Common myeloid progenitor, CD34-positive (primary cell): ENCODE results near the gene PDE4B.

Experiments
- CTCF ChIA-PET: fragments of 350-600 bp; sonication (Branson Sonifier 250); formaldehyde crosslinking; loops from one replicate; lab custom pipeline; 2021; ENCODE audit warnings: antibody characterized with exemption; lab: Charles Lee
- POLR2A ChIA-PET: fragments of 350-600 bp; sonication (Branson Sonifier 250); formaldehyde crosslinking; loops from one replicate; lab custom pipeline; 2021; ENCODE audit warnings: antibody characterized with exemption; lab: Charles Lee
- DNase-seq, 3 donors: peaks; one replicate each; pipeline versions ENCODE4 v3.0.0 to v3.0.0-alpha.2; 2013
- H3K27ac ChIP-seq, 2 experiments: 1 replicate in 1 of 2; 2 replicates in 1 of 2; pipeline ENCODE4 v1.7.0; 2013; ENCODE audit warnings: inconsistent platforms in 2 of 2, low read length in 2 of 2, mild to moderate bottlenecking in 2 of 2, low read depth in 1 of 2, moderate library complexity in 1 of 2; ENCODE audit not compliant: severe bottlenecking in 2 of 2, insufficient read depth in 1 of 2, poor library complexity in 1 of 2
- H3K27me3 ChIP-seq, 5 experiments: replicated peaks in 2 of 5; 1 replicate in 3 of 5; 2 replicates in 2 of 5; pipeline versions ENCODE4 v1.6.1 to v1.7.0; 2013; ENCODE audit warnings: low read length in 4 of 5, mild to moderate bottlenecking in 2 of 5, moderate library complexity in 2 of 5, inconsistent platforms in 1 of 5; ENCODE audit not compliant: insufficient read depth in 5 of 5, control insufficient read depth in 4 of 5
- H3K36me3 ChIP-seq, 4 experiments: 1 replicate in 2 of 4; 2 replicates in 2 of 4; pipeline versions ENCODE4 v1.6.1 to v1.7.0; 2013; ENCODE audit warnings: low read length in 3 of 4, control low read depth in 1 of 4, mild to moderate bottlenecking in 1 of 4; ENCODE audit not compliant: control insufficient read depth in 4 of 4, insufficient read depth in 4 of 4
- H3K4me1 ChIP-seq, 4 experiments: 1 replicate in 3 of 4; 2 replicates in 1 of 4; pipeline versions ENCODE4 v1.6.1 to v1.7.1; 2013; ENCODE audit warnings: low read length in 3 of 4, mild to moderate bottlenecking in 3 of 4, control low read depth in 1 of 4, inconsistent platforms in 1 of 4, moderate library complexity in 1 of 4; ENCODE audit not compliant: control insufficient read depth in 4 of 4, insufficient read depth in 4 of 4; ENCODE audit errors: control extremely low read depth in 1 of 4
- H3K4me3 ChIP-seq, 7 experiments: 1 replicate in 4 of 7; 2 replicates in 3 of 7; pipeline versions ENCODE4 v1.5.1 to v1.7.0; 2013; ENCODE audit warnings: mild to moderate bottlenecking in 7 of 7, low read length in 6 of 7, moderate library complexity in 6 of 7, inconsistent platforms in 2 of 7, low read depth in 2 of 7, control low read depth in 1 of 7; ENCODE audit not compliant: insufficient read depth in 4 of 7, control insufficient read depth in 1 of 7; ENCODE audit errors: extremely low read depth in 1 of 7
- H3K9me3 ChIP-seq, 5 experiments: 1 replicate in 4 of 5; 2 replicates in 1 of 5; pipeline versions ENCODE4 v1.6.1 to v1.7.1; 2013; ENCODE audit warnings: low read length in 4 of 5, mild to moderate bottlenecking in 2 of 5, inconsistent platforms in 1 of 5, low read depth in 1 of 5, moderate library complexity in 1 of 5; ENCODE audit not compliant: control insufficient read depth in 4 of 5, insufficient read depth in 2 of 5; ENCODE audit errors: control extremely low read depth in 1 of 5
- WGBS: methylation state at CpG from one replicate; pipeline ENCODE4 v1.1.5; 2013; ENCODE audit not compliant: insufficient coverage; 5-methylcytosine and 5-hydroxymethylcytosine counted together

The PDE4B gene

DNA sequence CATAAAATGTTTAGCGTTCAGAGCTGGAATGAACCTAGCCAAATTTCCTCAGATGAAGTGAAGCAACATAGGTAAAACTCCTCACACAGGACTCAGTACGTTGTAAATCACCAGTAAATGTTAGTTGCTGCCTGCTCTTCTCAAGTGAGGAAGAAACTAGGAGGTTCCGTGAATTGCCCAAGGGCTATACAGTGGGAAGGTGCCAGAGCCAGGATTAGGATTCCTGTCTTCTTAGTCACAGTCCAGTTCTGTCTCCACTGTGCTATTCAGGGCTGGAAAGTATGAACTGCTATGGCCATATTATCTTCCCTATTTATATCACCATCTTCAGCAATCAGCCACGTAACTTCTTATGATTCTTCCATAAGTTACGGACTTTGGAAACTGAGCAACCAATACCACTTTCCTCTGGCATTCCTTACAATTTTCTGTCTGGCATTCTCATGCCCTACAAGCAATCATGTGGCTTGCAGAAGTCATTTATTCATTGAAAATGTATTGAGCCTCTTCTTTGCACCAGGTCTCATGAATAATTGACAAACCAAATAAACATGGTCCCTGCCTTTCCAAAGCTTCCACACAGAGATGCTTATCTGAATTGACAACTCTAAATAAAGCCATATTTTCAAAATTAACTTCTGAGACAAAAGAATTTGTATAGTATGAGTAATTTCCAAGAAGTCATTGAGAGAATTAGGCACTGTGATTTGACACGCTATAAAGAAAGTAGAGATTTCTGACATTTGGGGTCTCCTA lies 469.7 kb downstream of the PDE4B start:
- 90% methylated on average over 6 of the region's 6 CpGs for WGBS
- Histone ChIP-seq H3K4me1 (peaks cover 0 to 15% (median 4%) of the 10 kb centered on the region in 4 experiments), H3K27ac (no peak overlapping the region), H3K27me3 (no peaks in the 10 kb centered on the region), H3K4me3 (no peak overlapping the region), H3K36me3 (no peaks in the 10 kb centered on the region), H3K9me3 (no peaks in the 10 kb centered on the region)
- CTCF ChIA-PET, result interaction anchor here (0.9 to 1.0 kb wide), 2 partner anchors 85 to 184 kb away, joined by 3 read pairs; no protein-coding TSS in a partner anchor
- no peak for DNase-seq
- POLR2A ChIA-PET, result no interaction called here

DNA sequence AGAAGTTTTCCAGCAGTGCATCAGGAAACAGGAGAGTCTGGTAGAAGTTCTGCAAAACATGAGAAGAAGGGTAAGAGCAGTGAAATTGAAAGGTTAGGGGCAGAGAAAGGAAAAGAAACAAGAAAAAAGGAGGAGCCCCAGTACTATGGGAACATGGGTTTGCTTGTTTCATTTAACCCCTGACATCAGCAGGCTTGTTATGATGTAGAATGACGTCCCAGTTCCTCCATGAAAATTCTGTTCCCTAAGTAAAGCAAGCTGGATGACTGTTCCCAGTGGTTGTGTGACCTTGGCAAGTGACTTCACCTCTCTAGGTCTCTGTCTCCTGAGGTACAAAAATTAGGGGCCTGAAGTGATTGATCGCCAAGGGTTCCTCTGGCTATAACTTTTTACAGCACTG lies 472.6 kb downstream of the PDE4B start:
- 100% methylated on average over 2 of the region's 2 CpGs for WGBS
- POLR2A ChIA-PET, result no interaction called here

DNA sequence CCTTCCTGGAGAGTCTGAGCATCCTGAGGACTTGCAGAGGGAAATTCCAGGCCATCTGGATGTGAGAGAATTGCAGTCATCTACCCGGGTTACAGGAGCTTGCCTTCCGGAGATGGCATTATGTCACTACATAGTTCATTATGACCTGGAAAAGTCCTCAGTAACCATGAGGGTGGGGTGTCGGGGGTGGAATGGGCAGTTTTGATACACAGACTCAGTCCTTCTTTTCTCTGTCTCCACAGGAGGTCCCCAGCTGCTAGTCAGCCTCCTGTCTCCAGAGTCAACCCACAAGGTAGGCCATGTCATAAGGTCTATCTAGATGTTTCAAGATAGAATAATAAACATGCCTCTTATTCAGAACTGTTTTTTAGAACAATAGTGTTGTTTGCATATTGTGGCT lies 473.1 kb downstream of the PDE4B start:
- Histone ChIP-seq H3K9me3 (no peaks in the 10 kb centered on the region), H3K4me3 (no peak overlapping the region), H3K36me3 (no peaks in the 10 kb centered on the region), H3K27ac (no peak overlapping the region), H3K4me1 (peaks cover 0 to 12% (median 5%) of the 10 kb centered on the region in 4 experiments), H3K27me3 (no peaks in the 10 kb centered on the region)
- DNase-seq, result no peak
- 93% methylated on average over 3 of the region's 3 CpGs for WGBS
- CTCF ChIA-PET, result interaction anchor here (2.0 to 3.1 kb wide), 6 partner anchors 12 to 181 kb away, joined by 4 to 12 read pairs (median 6); no protein-coding TSS in a partner anchor
- POLR2A ChIA-PET, result no interaction called here

More for the DNA sequence above, 472.6 kb downstream of the PDE4B start:
- Histone ChIP-seq H3K27ac (no peak overlapping the region), H3K4me1 (peaks cover 0 to 15% (median 5%) of the 10 kb centered on the region in 4 experiments), H3K36me3 (no peaks in the 10 kb centered on the region), H3K27me3 (no peaks in the 10 kb centered on the region), H3K9me3 (no peaks in the 10 kb centered on the region), H3K4me3 (no peak overlapping the region)
- CTCF ChIA-PET, result interaction anchor here (1.0 to 3.1 kb wide), 7 partner anchors 11 to 181 kb away, joined by 3 to 12 read pairs (median 6); no protein-coding TSS in a partner anchor
- no peak for DNase-seq

DNA sequence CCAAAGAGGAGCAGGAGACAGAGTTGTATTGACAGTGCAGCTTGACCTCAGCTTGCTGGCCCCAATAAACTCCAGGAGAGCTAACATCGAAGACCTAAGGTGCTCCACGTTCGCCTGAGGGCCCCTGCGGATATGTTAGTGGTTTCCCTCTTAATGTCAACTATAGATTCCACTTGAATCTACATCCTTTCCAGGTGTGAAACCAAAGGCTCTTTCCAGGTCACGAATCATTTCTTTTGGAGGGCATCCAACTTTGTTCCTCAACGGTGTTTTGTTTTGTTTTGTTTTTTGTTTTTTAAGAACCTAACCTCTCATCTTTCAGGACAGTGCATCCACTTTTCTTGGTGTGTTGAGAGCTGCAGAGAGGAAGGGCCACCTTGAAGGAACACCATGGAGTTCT lies 473.7 kb downstream of the PDE4B start:
- H3K36me3 ChIP-seq, result no peaks in the 10 kb centered on the region
- H3K27me3 ChIP-seq, result no peaks in the 10 kb centered on the region
- ChIA-PET POLR2A (no interaction called here), CTCF (interaction anchor here (2.1 to 3.1 kb wide), 2 partner anchors 178 to 180 kb away, joined by 4 to 12 read pairs; no protein-coding TSS in a partner anchor)
- H3K27ac ChIP-seq, result no peak overlapping the region
- H3K4me1 ChIP-seq, result peaks cover 0 to 9% (median 6%) of the 10 kb centered on the region in 4 experiments
- no peak for DNase-seq
- H3K9me3 ChIP-seq, result no peaks in the 10 kb centered on the region
- WGBS, result 54% methylated on average over 4 of the region's 6 CpGs
- no peak overlapping the region for H3K4me3 ChIP-seq

DNA sequence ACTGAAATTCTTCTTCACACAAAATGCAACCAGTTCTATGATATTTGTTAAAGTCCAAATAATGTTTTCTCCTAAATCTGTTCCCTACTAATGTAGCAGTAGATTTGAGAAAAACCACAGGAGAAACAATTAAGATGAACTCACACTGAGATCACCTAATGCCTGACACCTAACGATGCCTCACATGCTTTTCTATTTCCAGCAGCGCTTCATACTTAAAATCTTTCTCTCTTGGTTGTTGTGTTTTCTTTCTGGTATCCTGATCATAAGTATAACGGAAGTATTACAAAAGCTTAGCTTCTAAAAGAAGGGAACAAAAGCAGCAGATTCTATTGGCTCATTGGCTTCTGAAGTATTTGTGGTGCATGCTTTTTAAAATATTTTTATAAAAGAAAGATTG lies 474.1 kb downstream of the PDE4B start:
- Histone ChIP-seq H3K27ac (no peak overlapping the region), H3K4me3 (no peak overlapping the region), H3K9me3 (no peaks in the 10 kb centered on the region), H3K4me1 (peaks cover 0 to 9% (median 7%) of the 10 kb centered on the region in 4 experiments), H3K36me3 (no peaks in the 10 kb centered on the region), H3K27me3 (no peaks in the 10 kb centered on the region)
- ChIA-PET POLR2A (no interaction called here), CTCF (interaction anchor here (2.1 kb wide), 1 partner anchor 178 kb away, joined by 4 read pairs; no protein-coding TSS in a partner anchor)
- WGBS, result 93% methylated on average over 3 of the region's 3 CpGs
- DNase-seq, result no peak

DNA sequence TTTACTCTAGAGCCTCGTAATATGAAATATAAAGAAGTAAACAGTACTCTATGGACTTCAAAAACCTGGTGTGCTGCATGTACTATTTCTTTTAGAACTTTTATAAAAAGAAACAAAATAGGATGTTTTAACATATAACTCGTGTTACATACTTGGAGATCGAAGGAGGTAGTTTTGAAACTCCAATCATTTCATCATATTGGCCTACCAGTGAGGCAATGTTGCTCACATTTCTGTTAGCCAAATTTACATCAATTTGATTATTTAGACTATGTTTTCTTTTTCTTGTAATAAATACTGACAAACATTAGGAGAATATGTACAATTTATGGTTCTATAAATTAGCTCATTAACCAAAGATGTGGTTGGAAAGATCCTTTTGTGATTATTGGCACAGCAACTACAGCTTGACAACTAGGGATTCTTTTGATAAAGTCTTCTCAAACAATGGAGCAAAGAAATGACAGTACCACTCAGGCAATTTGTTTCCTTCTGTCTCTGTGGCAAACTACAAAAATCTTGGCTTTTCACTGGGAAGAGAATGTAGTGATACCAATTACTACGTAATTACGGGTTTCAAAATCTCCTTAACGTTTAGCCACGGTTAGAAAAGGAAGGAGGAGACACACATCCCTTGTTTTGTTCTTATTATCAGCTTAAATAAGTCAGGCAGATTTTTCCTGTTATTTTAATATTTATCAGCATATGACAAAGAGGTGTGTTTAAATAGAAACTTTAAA lies 474.7 kb downstream of the PDE4B start:
- Histone ChIP-seq H3K27me3 (no peaks in the 10 kb centered on the region), H3K4me1 (peaks cover 0 to 10% (median 8%) of the 10 kb centered on the region in 4 experiments), H3K4me3 (no peak overlapping the region), H3K36me3 (no peaks in the 10 kb centered on the region), H3K27ac (no peak overlapping the region), H3K9me3 (no peaks in the 10 kb centered on the region)
- no peak for DNase-seq
- POLR2A ChIA-PET, result no interaction called here
- WGBS, result no CpG with 5 or more reads among the region's 7 CpGs
- CTCF ChIA-PET, result interaction anchor here (1.1 to 1.3 kb wide), 3 partner anchors 14 to 179 kb away, joined by 3 to 4 read pairs (median 3); no protein-coding TSS in a partner anchor
